HG02759 (cell line): ENCODE data around the gene FOXC2.

Experiments used
- ATAC-seq: cut with Tn5 transposase; IDR thresholded peaks from one replicate; pipeline ENCODE4 v1.9.1; 2021; ENCODE audit warnings: mild to moderate bottlenecking, moderate library complexity; ENCODE audit not compliant: unreplicated experiment

Gene FOXC2

GRCh38 chr16:86609115-86609514 is 42.5 kb downstream of the FOXC2 start:
- no peak for ATAC-seq

- ATAC-seq, result no peak
These were observed 43.0 kb downstream of the FOXC2 start for GRCh38 chr16:86609661-86610060.

GRCh38 chr16:86610779-86611524 is 44.3 kb downstream of the FOXC2 start:
- no peak for ATAC-seq

- no peak for ATAC-seq
These were observed 44.9 kb downstream of the FOXC2 start for GRCh38 chr16:86611525-86611855.

- ATAC-seq, result no peak
These were observed 45.3 kb downstream of the FOXC2 start for GRCh38 chr16:86611941-86612340.

- no peak for ATAC-seq
These were observed 48.1 kb downstream of the FOXC2 start for GRCh38 chr16:86614699-86615098.

- no peak for ATAC-seq
These were observed 50.3 kb downstream of the FOXC2 start for GRCh38 chr16:86616906-86617305.

- ATAC-seq, result no peak
These were observed 52.0 kb downstream of the FOXC2 start for GRCh38 chr16:86618431-86619238.
